NCI-H2107 (cell line): ENCODE results near the gene RC3H2.

ENCODE experiments used
- DNase-seq: peaks from one replicate; lab custom pipeline; 2025; lab: John Stamatoyannopoulos, UW

The RC3H2 gene

GRCh38 chr9:122904823-122905710, at the start of gene RC3H2:
Gene RC3H2, minus strand, starts transcription at chr9:122905359. Its CDS starts 7,850 bp downstream, at chr9:122897509.
- peak; percentile 98 for DNase-seq

- DNase-seq = no peak
Measured at GRCh38 chr9:122954253-122954691, 49.1 kb upstream of the RC3H2 start.

- DNase-seq = no peak
Measured at GRCh38 chr9:122951056-122951455, 45.9 kb upstream of the RC3H2 start.

- no peak for DNase-seq
Measured at GRCh38 chr9:122950263-122950662, 45.1 kb upstream of the RC3H2 start.

- DNase-seq = no peak
Measured at GRCh38 chr9:122949696-122950095, 44.5 kb upstream of the RC3H2 start.

GRCh38 chr9:122948313-122948712, 43.2 kb upstream of the RC3H2 start:
- no peak for DNase-seq

GRCh38 chr9:122946461-122947005, 41.4 kb upstream of the RC3H2 start:
- no peak for DNase-seq

GRCh38 chr9:122944960-122945888, 40.1 kb upstream of the RC3H2 start:
- DNase-seq = no peak

- DNase-seq = no peak
Measured at GRCh38 chr9:122941582-122942234, 36.5 kb upstream of the RC3H2 start.

- peak; percentile 84 for DNase-seq
Measured at GRCh38 chr9:122940749-122941581, 35.8 kb upstream of the RC3H2 start, which contains the start of gene RABGAP1. Gene RABGAP1, plus strand, starts transcription at chr9:122941020. Its CDS starts 16,040 bp downstream, at chr9:122957060.

GRCh38 chr9:122940454-122940748, 35.2 kb upstream of the RC3H2 start:
- DNase-seq = no peak

GRCh38 chr9:122939601-122940000, 34.4 kb upstream of the RC3H2 start:
- no peak for DNase-seq

- DNase-seq = no peak
Measured at GRCh38 chr9:122936883-122937282, 31.7 kb upstream of the RC3H2 start.

GRCh38 chr9:122936464-122936863, 31.3 kb upstream of the RC3H2 start:
- DNase-seq = no peak

GRCh38 chr9:122931226-122932121, 26.3 kb upstream of the RC3H2 start, which contains the start of gene ZBTB26:
Gene ZBTB26, minus strand, starts transcription at chr9:122931512. Its CDS starts 11,578 bp downstream, at chr9:122919934.
- peak; percentile 90 for DNase-seq

GRCh38 chr9:122930541-122931225, 25.5 kb upstream of the RC3H2 start:
- DNase-seq = no peak

GRCh38 chr9:122929796-122930354, 24.7 kb upstream of the RC3H2 start:
- no peak for DNase-seq

GRCh38 chr9:122923947-122924346, 18.8 kb upstream of the RC3H2 start:
- no peak for DNase-seq

GRCh38 chr9:122922713-122923112, 17.6 kb upstream of the RC3H2 start:
- DNase-seq = no peak
